ENCODE results near the gene WDCP.

Gene WDCP

GRCh38 chr2:23988371-23988770 is 58.8 kb downstream of the WDCP start:
- DNase-seq: no peak

Data from femur (tissue), 1 donor.